Measurements from ENCODE around the gene SPDYE1. TPM values are rescaled to one million over a fixed set of nuclear protein-coding genes. Genes with fewer than 3 reads are reported as not detected.
"Not testable (repeated sequence)": the region's sequence is repeated elsewhere in the genome, so short reads cannot be mapped to it uniquely, and the experiment has no call there.

The SPDYE1 gene
- total RNA-seq = not detected

- not testable (repeated sequence) for DNase-seq
Observed at GRCh38 chr7:43997532-43997931, at the start of gene SPDYE1. SPDYE1 (plus strand) TSS chr7:43997897; CDS start chr7:43999950, 2,053 bp downstream.

GRCh38 chr7:43952028-43952427 is 45.7 kb upstream of the SPDYE1 start:
- no peak for DNase-seq

GRCh38 chr7:43953071-43953470 is 44.6 kb upstream of the SPDYE1 start:
- no peak for DNase-seq

GRCh38 chr7:43954524-43955228 is 43.0 kb upstream of the SPDYE1 start:
- DNase-seq = no peak

- no peak for DNase-seq
Observed at GRCh38 chr7:43956027-43956426, 41.7 kb upstream of the SPDYE1 start.

- no peak for DNase-seq
Observed at GRCh38 chr7:43960933-43961332, 36.8 kb upstream of the SPDYE1 start.

GRCh38 chr7:43966392-43966791 is 31.3 kb upstream of the SPDYE1 start:
- DNase-seq = not testable (repeated sequence)

- DNase-seq = not testable (repeated sequence)
Observed at GRCh38 chr7:43968172-43969040, 29.3 kb upstream of the SPDYE1 start.

- DNase-seq = not testable (repeated sequence)
Observed at GRCh38 chr7:43969586-43969985, 28.1 kb upstream of the SPDYE1 start.

- DNase-seq = not testable (repeated sequence)
Observed at GRCh38 chr7:43970698-43971097, 27.0 kb upstream of the SPDYE1 start.

- not testable (repeated sequence) for DNase-seq
Observed at GRCh38 chr7:43974033-43974573, 23.6 kb upstream of the SPDYE1 start.

GRCh38 chr7:43974725-43975482 is 22.8 kb upstream of the SPDYE1 start:
- DNase-seq = not testable (repeated sequence)

GRCh38 chr7:43977525-43977924 is 20.2 kb upstream of the SPDYE1 start:
- DNase-seq = no peak

GRCh38 chr7:43978102-43978501 is 19.6 kb upstream of the SPDYE1 start:
- DNase-seq = not testable (repeated sequence)

- DNase-seq = not testable (repeated sequence)
Observed at GRCh38 chr7:43982848-43983247, 14.8 kb upstream of the SPDYE1 start.

- not testable (repeated sequence) for DNase-seq
Observed at GRCh38 chr7:43983736-43984135, 14.0 kb upstream of the SPDYE1 start.

GRCh38 chr7:43985904-43986864 is 11.5 kb upstream of the SPDYE1 start:
- peak; percentile 88 for DNase-seq

- DNase-seq = not testable (repeated sequence)
Observed at GRCh38 chr7:43987476-43987875, 10.2 kb upstream of the SPDYE1 start.

- not testable (repeated sequence) for DNase-seq
Observed at GRCh38 chr7:43990011-43990585, 7.6 kb upstream of the SPDYE1 start.

GRCh38 chr7:43990829-43991228 is 6.9 kb upstream of the SPDYE1 start:
- DNase-seq = not testable (repeated sequence)

- DNase-seq = not testable (repeated sequence)
Observed at GRCh38 chr7:43992896-43993295, 4.8 kb upstream of the SPDYE1 start.

Measured in effector CD4-positive, alpha-beta T cell (primary cell).